GM19193 (cell line): ENCODE data around the gene DIS3L2.
"Not testable (repeated sequence)": the region's sequence is repeated elsewhere in the genome, so short reads cannot be mapped to it uniquely, and the experiment has no call there.

Experiments used
- POLR2A ChIP-seq: IDR thresholded peaks from 4 replicates; pipeline ENCODE4 v1.6.1; 2011; ENCODE audit not compliant: insufficient read depth, insufficient read length; ENCODE audit errors: extremely low read depth

Gene DIS3L2

GRCh38 chr2:232365621-232366321, 404.3 kb downstream of the DIS3L2 start:
- no peak for TF ChIP-seq POLR2A

GRCh38 chr2:232367016-232367415, 405.5 kb downstream of the DIS3L2 start:
- TF ChIP-seq POLR2A, result no peak

GRCh38 chr2:232367591-232368233, 406.2 kb downstream of the DIS3L2 start:
- no peak for TF ChIP-seq POLR2A

DNA sequence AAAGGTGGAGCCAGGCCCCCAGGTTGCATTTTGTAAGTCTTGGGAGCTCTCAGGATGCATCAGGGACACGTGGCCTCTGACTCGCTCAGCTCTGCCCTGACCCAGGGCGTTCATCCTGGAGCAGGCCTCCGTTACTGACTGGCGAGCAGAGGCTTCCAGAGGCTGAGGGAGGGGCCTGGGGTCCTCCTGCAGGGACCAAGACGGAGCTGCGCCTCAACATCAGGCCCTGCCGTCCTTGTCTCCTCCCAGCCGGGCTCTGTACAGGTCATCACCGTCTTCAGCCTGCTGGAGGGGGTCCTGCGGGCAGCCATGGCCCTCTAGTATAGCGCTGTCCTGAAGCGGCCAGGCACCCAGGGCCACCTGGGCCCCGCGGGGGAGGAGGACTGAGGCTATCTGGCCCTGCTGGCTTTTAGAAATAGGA, 406.8 kb downstream of the DIS3L2 start:
- no peak for TF ChIP-seq POLR2A

- no peak for TF ChIP-seq POLR2A
Observed at GRCh38 chr2:232369126-232369951, 407.8 kb downstream of the DIS3L2 start.

DNA sequence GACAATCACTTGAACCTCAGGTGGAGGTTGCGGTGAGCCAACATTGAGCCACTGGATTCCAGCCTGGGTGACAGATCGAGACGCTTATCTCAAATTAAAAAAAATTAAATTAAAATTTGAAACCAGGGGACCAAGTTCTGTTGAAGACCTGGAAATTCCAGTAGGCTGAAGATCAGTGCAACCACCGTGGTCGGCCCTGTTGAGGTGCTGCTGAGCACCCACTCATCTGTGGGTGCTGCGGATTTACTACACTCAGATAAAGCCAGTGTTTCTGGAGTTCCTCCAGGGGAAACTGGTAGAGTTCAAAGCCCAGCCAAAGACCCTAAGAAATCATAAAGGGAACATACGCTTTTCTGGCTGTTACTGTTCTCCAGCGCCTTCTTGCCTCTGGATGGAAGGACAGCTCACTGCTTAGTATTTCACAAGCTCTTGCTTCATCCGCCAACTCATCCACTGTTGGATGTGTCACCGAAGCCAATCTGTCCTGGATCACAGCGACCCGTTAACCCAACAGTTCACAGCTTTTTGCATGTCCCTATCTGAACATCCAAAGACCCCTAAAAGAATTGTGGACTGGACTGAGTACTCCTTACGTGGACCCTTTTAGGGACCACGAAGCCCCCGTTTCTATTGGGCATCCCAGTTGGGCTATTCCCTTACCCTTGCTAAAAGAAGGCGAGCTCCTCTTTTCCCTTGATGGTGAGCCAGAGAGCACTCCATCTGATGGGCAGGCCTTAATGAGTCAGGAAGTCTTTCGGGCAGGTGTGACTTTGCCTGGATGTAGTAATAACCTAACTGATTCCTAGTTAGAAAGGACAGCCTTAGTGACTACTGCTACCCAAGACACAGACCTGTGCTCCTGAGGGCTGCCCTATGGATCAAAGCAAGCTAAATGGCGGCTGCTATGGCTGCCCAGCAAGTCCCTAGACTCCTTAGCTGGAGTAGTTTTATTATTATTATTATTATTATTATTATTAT, 411.0 kb downstream of the DIS3L2 start:
- TF ChIP-seq POLR2A, result no peak

GRCh38 chr2:232374356-232374755, 412.8 kb downstream of the DIS3L2 start:
- no peak for TF ChIP-seq POLR2A

DNA sequence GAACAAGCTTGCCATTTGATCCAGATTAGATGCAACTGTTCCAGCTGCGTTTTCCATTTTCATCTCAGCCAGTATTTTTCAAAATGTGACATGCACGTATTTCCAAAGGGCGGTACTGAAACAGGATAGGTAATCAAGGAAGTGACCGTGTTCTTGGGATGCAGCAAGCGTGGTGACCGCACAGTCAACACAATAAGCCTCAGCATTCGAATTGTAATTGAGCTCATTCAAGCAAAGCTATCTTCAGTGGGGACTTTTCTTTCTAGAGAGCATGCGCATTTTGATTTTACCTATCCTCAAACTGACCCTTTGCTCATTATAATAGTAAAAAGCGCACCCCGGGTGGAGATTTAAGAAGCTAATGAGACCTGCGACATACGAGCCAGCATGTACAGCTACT, 413.7 kb downstream of the DIS3L2 start:
- no peak for TF ChIP-seq POLR2A

DNA sequence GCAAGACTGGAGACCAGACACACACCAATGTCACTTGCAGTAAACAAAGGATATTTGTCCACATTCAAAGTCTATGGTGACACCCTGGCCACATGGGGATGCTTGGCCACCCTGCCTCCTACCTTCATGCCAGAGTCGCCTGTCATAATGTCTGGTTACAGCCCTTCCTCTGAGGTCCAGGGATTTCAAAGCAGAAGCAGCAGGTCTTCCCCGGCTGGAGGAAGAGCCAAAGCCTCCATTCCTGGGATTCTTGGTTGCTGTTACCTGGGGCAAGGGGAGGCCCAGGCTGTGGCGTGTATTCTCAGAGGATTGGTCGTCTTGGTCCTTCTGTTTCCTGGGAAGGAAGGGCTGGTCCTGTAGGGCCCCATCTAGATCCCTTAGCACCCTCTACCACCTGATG, 414.7 kb downstream of the DIS3L2 start:
- no peak for TF ChIP-seq POLR2A

DNA sequence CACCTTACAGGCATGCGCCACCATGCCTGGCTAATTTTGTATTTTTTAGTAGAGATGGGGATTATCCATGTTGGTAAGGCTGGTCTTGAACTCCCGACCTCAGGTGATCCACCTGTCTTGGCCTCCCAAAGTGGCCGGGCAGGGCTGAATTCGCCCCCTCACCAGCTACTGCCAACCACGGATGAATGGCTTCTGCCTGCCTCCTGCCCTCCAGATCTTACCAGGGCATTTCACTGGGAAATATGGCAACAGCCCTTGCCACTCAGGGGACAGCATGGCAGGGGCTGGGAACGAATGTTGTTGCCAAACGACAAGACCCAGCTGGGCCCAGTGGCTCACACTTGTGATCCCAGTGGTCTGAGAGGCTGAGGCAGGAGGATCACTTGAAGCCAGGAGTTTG, 415.2 kb downstream of the DIS3L2 start:
- TF ChIP-seq POLR2A, result no peak

- no peak for TF ChIP-seq POLR2A
Observed at GRCh38 chr2:232377319-232377718, 415.8 kb downstream of the DIS3L2 start.

- no peak for TF ChIP-seq POLR2A
Observed at GRCh38 chr2:232377841-232378734, 416.6 kb downstream of the DIS3L2 start.

DNA sequence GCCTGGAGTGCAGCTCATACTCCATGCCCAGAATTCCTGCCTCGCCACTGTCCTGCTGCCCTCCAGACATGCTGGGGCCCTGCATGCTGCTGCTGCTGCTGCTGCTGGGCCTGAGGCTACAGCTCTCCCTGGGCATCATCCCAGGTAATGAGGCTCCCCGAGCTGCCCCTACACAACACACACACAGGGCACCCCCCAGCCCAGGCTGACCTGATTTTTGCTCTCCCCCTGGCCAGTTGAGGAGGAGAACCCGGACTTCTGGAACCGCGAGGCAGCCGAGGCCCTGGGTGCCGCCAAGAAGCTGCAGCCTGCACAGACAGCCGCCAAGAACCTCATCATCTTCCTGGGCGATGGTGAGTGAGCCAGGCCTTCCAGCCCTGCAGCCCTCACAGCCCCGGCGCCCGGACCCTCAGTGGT, 417.2 kb downstream of the DIS3L2 start, which contains the start of gene ALPP:
Gene ALPP, plus strand, starts transcription at position 17 of the 417 bp plus-strand sequence. Its CDS starts 52 bp downstream, at position 69.
- not testable (repeated sequence) for TF ChIP-seq POLR2A
